Fibroblast of lung (primary cell): ENCODE results near the gene TBX21.

ENCODE experiments used
- CTCF ChIP-seq, 2 donors: IDR thresholded peaks in 1 of 2; conservative IDR thresholded peaks in 1 of 2; 1 replicate in 1 of 2; 2 replicates in 1 of 2; pipeline ENCODE4 v1.5.1; 2011 to 2012; ENCODE audit warnings: low read length in 2 of 2, control low read depth in 1 of 2, inconsistent platforms in 1 of 2, low read depth in 1 of 2, mild to moderate bottlenecking in 1 of 2
- EZH2 ChIP-seq: IDR thresholded peaks from 2 replicates; pipeline ENCODE4 v1.5.1; 2012; ENCODE audit warnings: low read length, control low read depth, mild to moderate bottlenecking; ENCODE audit errors: missing control alignments

GRCh38 chr17:47718634-47719405 lies 14.2 kb upstream of the TBX21 start:
- no peak for TF ChIP-seq EZH2
- TF ChIP-seq CTCF (conservative IDR thresholded peaks at IDR 0.05 in 1 of 2, IDR thresholded peaks at IDR 0.05 in 1 of 2; ENCODE audit: low read depth in 1 of 2, low read length in 2 of 2) = no peak
